Activated CD4-positive, alpha-beta T cell treated with anti-CD3 and anti-CD28 coated beads, Interleukin-2, Interleukin-6, amounts not matched to agents 100 ng/mL and 50 ng/mL, durations not matched to agents 16 hours and 8 hours (primary cell): Measurements from ENCODE around the gene KIF22.
A peak's percentile ranks its signal among the peaks of the same experiment; 100 is the strongest.

Source experiments
- DNase-seq: peaks from one replicate; pipeline ENCODE4 v3.0.0-alpha.2; 2020

The KIF22 gene

GRCh38 chr16:29843931-29844330 is 53.4 kb downstream of the KIF22 start:
- no peak for DNase-seq

GRCh38 chr16:29844575-29845331 is 54.2 kb downstream of the KIF22 start:
- DNase-seq = no peak

GRCh38 chr16:29845656-29846055 is 55.1 kb downstream of the KIF22 start:
- DNase-seq = no peak

GRCh38 chr16:29848420-29849297 is 58.1 kb downstream of the KIF22 start:
- peak; percentile 89 for DNase-seq

- DNase-seq = no peak
These were observed 59.0 kb downstream of the KIF22 start for GRCh38 chr16:29849505-29849904.

- no peak for DNase-seq
These were observed 60.4 kb downstream of the KIF22 start for GRCh38 chr16:29850998-29851397.

- DNase-seq = no peak
These were observed 62.1 kb downstream of the KIF22 start for GRCh38 chr16:29852654-29853053.

GRCh38 chr16:29854520-29855100 is 64.1 kb downstream of the KIF22 start:
- no peak for DNase-seq
